Measurements from ENCODE around the gene ARMC5.

DNA sequence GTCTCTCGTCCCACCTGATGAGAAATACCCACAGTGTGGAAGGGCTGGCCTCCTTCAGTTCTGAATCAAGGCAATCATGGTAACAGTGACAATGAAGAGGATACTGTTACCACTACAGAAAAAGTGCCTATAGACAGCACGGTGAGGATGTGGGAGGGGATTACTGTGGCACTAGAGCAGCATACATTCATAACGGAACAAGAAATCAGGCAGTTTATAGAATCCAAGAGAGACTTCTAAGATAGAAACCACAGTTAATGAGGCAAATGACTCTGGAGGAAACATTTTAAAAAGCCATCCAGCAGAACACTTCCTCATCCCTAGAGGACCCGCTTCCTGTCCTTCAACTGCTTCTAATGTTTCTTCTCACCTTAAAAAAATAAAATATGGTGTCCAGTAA lies 46.2 kb downstream of the ARMC5 start:
- TF ChIP-seq, protein P1, sequence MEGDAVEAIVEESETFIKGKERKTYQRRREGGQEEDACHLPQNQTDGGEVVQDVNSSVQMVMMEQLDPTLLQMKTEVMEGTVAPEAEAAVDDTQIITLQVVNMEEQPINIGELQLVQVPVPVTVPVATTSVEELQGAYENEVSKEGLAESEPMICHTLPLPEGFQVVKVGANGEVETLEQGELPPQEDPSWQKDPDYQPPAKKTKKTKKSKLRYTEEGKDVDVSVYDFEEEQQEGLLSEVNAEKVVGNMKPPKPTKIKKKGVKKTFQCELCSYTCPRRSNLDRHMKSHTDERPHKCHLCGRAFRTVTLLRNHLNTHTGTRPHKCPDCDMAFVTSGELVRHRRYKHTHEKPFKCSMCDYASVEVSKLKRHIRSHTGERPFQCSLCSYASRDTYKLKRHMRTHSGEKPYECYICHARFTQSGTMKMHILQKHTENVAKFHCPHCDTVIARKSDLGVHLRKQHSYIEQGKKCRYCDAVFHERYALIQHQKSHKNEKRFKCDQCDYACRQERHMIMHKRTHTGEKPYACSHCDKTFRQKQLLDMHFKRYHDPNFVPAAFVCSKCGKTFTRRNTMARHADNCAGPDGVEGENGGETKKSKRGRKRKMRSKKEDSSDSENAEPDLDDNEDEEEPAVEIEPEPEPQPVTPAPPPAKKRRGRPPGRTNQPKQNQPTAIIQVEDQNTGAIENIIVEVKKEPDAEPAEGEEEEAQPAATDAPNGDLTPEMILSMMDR (IDR thresholded peaks at IDR 0.05; ENCODE audit: low read length) = no peak
- no peak for TF ChIP-seq EZH2 (IDR thresholded peaks at IDR 0.05; ENCODE audit: borderline replicate concordance, low read length)

Measured in OCI-LY1 (cell line).